NCI-H69 (cell line): Measurements from ENCODE around the gene CHPF2.

Experiments
- DNase-seq: peaks from one replicate; lab custom pipeline; 2025; lab: John Stamatoyannopoulos, UW

Gene CHPF2, protein sequence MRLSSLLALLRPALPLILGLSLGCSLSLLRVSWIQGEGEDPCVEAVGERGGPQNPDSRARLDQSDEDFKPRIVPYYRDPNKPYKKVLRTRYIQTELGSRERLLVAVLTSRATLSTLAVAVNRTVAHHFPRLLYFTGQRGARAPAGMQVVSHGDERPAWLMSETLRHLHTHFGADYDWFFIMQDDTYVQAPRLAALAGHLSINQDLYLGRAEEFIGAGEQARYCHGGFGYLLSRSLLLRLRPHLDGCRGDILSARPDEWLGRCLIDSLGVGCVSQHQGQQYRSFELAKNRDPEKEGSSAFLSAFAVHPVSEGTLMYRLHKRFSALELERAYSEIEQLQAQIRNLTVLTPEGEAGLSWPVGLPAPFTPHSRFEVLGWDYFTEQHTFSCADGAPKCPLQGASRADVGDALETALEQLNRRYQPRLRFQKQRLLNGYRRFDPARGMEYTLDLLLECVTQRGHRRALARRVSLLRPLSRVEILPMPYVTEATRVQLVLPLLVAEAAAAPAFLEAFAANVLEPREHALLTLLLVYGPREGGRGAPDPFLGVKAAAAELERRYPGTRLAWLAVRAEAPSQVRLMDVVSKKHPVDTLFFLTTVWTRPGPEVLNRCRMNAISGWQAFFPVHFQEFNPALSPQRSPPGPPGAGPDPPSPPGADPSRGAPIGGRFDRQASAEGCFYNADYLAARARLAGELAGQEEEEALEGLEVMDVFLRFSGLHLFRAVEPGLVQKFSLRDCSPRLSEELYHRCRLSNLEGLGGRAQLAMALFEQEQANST

GRCh38 chr7:151232091-151232916, at the start of gene CHPF2:
Gene CHPF2 (plus strand): TSS chr7:151232483. CDS start chr7:151234012, 1,529 bp downstream.
- DNase-seq = peak; percentile 93

GRCh38 chr7:151185762-151186639, 46.3 kb upstream of the CHPF2 start:
- DNase-seq = no peak

GRCh38 chr7:151186640-151187408, 45.5 kb upstream of the CHPF2 start, which contains the start of gene ASB10:
Gene ASB10 (minus strand): TSS chr7:151187250. CDS start chr7:151187130, 120 bp downstream.
- no peak for DNase-seq

DNA sequence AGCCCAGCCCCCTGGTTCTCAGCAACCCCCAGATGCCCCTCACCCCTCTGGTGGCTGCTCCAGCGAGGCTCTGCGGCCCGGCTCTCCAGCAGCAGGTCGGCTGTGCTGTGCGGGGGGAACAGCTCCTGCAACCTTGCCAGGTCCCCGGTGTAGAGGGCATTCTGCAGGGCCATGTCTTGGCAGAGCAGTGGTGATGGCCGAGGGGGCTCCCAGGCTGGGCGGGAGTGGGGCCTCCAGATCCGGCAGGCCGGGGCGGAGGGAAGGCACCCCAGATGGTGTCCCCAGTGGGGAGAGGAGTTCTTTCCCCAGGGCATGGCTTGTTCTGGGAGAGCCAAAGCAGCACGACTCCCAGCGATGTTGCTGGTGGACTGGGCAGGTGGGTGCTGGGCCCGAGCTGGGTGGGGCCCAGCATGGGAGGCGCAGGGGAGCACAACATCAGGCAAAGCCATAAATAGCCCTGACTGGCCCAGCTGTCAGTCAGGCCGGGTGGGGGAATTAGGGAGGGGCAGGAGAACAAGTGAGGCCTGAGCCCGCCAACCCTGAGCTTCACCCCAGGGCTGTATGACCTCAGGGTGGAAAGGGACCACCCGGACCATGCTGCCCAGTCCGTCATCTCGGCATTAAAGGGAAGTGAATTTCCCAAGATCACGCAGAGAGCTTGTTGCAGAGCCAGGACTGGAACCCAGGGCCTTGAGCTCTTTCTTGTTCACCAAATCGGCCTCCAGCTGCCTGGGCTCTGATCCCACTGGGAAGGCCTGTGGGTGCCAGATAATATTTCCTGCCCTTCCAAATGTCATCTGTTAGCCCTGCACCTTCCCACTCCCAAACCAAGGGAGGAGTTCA, 44.7 kb upstream of the CHPF2 start:
- no peak for DNase-seq

- no peak for DNase-seq
Observed at GRCh38 chr7:151188252-151188542, 44.1 kb upstream of the CHPF2 start.

DNA sequence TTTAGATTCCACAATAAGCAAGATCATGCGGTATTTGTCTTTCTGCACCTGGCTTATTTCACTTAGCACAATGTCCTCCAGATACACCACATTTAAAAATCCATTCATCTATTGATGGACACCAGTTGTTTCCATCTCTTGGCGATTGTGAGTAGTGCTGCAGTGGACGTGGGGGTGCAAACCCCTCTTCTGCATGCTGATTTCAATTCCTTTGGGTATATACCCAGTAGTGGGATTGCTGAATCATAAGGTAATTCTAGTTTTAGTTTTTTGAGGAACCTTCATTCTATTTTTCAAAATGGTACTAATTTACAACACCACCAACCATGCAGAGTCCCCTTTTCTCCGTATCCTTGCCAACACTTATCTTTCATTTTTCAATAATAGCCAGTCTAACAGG, 43.2 kb upstream of the CHPF2 start:
- DNase-seq = no peak

DNA sequence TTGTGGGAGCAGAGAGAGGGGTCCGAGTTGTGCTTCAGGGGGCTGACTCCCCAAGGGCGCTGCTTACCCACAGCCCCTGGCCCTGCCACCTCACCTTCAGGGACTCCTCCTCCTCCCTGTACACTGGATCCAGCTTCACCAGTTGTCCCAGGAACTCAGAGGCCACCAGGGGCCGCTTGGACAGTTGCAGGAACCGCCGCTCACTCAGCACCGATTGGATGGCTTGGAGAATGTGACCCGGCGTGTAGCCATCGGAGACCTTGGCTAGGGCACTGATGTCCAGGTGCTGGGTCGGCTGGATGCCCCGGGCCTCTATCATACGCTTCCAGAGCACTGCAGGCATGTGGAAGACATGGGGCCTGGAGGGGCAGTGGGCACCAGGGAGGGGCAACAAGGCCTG, 40.7 kb upstream of the CHPF2 start:
- no peak for DNase-seq

DNA sequence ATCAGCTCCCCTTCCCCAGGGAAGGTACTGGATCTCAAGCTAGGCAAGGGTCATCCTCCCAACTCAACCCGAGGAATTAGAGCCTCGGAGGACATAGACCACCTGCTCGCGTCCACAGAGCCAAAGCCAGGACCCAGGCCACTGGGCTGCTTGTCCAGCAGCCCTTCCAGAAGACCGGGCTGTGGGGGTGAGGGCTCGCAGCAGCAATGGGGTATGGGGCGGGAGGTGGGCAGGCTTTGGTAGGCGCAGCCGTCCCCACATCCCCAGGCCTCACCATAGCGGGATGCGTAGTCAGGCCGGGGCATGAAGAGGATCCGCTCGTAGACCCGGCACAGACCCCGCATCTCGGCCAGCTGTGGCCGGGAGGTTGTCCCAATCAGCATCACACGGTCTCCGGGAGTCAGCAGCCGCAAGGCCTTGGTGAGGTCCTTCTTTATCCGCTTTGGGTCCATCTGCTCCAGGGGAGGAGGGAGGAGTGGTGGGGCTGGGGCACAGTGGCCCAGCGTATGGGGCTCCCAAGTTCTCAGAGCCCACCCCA, 40.2 kb upstream of the CHPF2 start:
- no peak for DNase-seq

- DNase-seq = no peak
Observed at GRCh38 chr7:151193203-151193978, 38.9 kb upstream of the CHPF2 start.

DNA sequence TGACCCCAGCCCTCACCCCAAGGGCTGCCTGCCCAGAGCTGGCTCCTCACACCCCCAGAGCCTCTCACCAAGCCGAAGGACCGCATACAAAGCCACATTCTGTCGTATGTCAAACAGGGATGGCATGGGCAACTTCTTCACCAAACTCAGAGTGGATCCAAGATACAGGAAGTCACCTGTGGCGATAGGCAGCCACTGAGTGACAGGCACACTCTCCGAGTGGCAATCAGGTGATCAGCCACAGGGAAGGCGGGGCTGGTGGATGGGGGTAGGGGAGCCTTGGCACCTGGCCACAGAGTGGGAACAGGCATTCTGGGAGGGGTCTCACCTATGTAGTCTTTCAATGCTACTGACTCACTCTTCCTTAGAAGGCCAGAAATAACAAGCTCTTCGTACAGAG, 38.1 kb upstream of the CHPF2 start:
- DNase-seq = no peak

- no peak for DNase-seq
Observed at GRCh38 chr7:151195616-151196450, 36.5 kb upstream of the CHPF2 start.

DNA sequence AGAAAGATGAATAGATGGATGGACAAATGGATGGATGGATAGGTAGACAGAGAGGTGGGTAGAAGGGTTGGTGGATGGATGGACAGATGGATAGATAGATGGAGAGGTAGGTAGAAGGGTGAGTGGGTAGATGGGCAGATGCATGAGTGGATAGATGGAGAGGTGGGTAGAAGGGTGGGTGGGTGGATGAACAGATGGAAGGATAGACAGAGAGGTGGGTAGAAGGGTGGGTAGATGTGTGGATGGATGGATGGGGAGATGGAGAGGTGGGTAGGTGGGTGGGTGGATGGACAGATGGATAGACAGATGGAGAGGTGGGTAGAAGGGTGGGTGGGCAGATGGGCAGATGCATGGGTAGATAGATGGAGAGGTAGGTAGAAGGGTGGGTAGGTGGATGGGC, 34.4 kb upstream of the CHPF2 start:
- DNase-seq = no peak

- peak; percentile 88 for DNase-seq
Observed at GRCh38 chr7:151198945-151199848, 33.1 kb upstream of the CHPF2 start.

DNA sequence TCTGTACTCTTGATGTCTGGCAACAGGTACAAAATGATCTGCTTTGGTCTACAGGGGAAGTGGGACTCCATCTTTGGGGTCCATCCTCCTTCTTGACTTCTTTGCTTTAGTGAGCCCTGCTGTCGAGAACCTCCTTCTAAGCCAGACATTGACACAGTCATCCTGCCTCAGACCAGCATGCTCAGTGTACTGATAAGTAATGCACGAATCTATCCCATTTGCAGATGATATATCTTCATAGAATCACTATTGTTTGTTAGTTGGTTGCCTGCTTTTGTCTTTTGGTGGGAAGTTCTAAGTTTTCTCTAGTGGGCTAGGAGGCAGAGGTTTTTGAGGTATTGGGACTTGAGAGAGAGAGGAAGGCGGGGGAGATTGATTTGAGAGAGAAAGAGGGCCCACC, 30.9 kb upstream of the CHPF2 start:
- DNase-seq = no peak

- DNase-seq = no peak
Observed at GRCh38 chr7:151201751-151202150, 30.5 kb upstream of the CHPF2 start.

DNA sequence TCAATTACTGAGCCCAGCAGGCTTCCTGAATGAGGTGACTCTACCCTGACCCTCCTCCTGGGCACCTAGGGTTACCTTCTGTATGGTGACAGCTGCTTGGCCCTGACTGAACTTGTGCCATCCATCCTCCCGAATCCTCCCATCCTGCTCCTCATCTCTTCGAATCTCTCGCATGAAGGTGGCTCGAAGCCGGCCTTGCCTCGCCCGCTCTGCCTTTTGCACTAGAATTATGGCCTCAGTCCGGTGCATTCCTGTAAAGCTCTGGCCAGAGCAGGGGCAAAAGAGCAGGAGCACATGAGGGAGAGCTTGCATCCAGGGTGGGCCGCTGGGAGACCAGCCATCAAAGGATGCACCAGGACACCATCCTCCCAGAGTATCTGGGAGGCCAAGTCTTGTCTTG, 29.4 kb upstream of the CHPF2 start:
- DNase-seq = no peak
